Heart left ventricle (tissue), 13 donors: ENCODE results near the gene CCDC27.

ENCODE experiments used
- POLR2A ChIP-seq, 2 donors: fragments of 450-650 bp; IDR thresholded peaks; one replicate each; pipeline ENCODE4 v1.6.1; 2017; ENCODE audit warnings: antibody characterized with exemption in 2 of 2, mild to moderate bottlenecking in 2 of 2, moderate library complexity in 2 of 2
- TF ChIP-seq, protein P1 (sequence below), 12 donors: fragments of 200-600 bp; sonication (generic) in 4 of 12; IDR thresholded peaks; one replicate each; pipeline versions ENCODE4 v1.5.0 to v1.8.0; 2018 to 2022; ENCODE audit warnings: antibody characterized with exemption in 12 of 12, mild to moderate bottlenecking in 5 of 12
- donor health status: ischemic (EF 13 %, LVEDD 7.1; RV severe dilation, severe dysfunction).
- donor health status: DM: no; HTN: yes; CAD: no.
- donor health status: DM: no; HTN: no; CAD: no.
- donor health status: ischemic (EF 25% LVEDD 6.9; RV normal size, moderate dysfunction).
- donor health status: ischemic (EF 25% LVEDD 5.7; RV mildly dilated, moderate dysfunction).
- donor health status: ischemic (EF 35%, LVEDD 5.7; RV mildly dilated, moderate dysfunction).
- donor health status: nonischemic (EF 11% LVEDD 7.7; RV severe dilation, severe dysfunction).
- donor health status: DM: yes; HTN: yes; CAD: no.
- donor health status: PGD.
- donor health status: ischemic (EF 29% LVEDD 5.4; RV normal size, mild dysfunction).
- donor health status: nonischemic (EF 23%, LVEDD 6.1; RV moderate dilation, normal function).

GRCh38 chr1:3747522-3747848, 4.8 kb upstream of the CCDC27 start:
- no peak for TF ChIP-seq POLR2A (IDR thresholded peaks at IDR 0.05)
- TF ChIP-seq, protein P1, sequence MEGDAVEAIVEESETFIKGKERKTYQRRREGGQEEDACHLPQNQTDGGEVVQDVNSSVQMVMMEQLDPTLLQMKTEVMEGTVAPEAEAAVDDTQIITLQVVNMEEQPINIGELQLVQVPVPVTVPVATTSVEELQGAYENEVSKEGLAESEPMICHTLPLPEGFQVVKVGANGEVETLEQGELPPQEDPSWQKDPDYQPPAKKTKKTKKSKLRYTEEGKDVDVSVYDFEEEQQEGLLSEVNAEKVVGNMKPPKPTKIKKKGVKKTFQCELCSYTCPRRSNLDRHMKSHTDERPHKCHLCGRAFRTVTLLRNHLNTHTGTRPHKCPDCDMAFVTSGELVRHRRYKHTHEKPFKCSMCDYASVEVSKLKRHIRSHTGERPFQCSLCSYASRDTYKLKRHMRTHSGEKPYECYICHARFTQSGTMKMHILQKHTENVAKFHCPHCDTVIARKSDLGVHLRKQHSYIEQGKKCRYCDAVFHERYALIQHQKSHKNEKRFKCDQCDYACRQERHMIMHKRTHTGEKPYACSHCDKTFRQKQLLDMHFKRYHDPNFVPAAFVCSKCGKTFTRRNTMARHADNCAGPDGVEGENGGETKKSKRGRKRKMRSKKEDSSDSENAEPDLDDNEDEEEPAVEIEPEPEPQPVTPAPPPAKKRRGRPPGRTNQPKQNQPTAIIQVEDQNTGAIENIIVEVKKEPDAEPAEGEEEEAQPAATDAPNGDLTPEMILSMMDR (IDR thresholded peaks at IDR 0.05): no peak
